ENCODE data around the gene TBL3. TPM values are rescaled to one million over a fixed set of nuclear protein-coding genes. Genes with fewer than 3 reads are reported as not detected.
A peak's percentile ranks its signal among the peaks of the same experiment; 100 is the strongest.

The TBL3 gene
- total RNA-seq, 1 donor from 2014 or later = 24.4 TPM

DNA sequence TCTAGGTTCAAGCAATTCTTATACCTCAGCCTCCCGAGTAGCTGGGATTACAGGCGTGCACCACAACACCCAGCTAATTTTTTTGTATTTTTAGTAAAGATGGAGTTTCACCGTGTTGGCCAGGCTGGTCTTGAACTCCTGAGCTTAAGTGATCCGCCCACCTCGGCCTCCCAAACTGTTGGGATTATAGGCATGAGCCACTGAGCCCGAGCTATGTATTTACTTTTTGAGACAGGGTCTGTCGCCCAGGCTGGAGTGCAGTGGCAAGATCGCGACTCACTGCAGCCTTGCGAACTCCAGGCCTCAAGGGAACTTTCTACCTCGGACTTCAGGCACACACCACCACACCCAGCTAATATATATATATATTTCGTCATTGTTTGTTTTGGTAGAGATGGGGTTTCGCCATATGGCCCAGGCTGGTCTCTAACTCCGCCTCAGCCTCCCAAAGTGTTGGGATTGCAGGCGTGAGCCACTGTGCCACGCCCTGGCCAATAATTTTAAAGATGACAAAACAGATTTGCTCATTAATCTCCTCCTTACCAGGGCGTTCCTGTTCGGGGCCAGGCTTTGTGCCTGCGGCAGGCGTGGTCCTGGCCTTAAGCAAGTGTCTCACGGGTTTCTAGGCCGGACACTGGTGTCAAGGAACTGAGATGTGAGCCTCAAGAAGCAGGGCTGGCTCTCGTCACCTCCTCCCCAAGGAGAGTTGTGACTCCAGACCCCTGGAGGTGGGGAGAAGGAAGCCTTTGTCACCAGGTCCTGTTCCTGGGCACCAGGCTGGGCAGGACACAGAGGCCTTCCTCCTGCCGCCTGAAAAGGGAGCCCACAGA lies 43.5 kb downstream of the TBL3 start:
- H3K79me2 ChIP-seq (ENCODE audit: insufficient read depth, low read length) = peaks cover 4% of the 10 kb centered on the region
- no peak overlapping the region for H3K27ac ChIP-seq (ENCODE audit: low read depth, low read length)
- no peak overlapping the region for H3K4me3 ChIP-seq (ENCODE audit: insufficient read depth, low read depth, low read length)
- TF ChIP-seq EZH2 (IDR thresholded peaks at IDR 0.05; ENCODE audit: insufficient read depth, low read length) (no peak), CTCF (IDR thresholded peaks at IDR 0.05; ENCODE audit: insufficient read depth, low read depth, low read length) (no peak)
- H3K4me1 ChIP-seq (ENCODE audit: insufficient read depth, low read length) = peaks cover 8% of the 10 kb centered on the region
- Mint-ChIP-seq H3K27ac (ENCODE audit: unreplicated experiment) (no peak overlapping the region), H3K36me3 (ENCODE audit: low read depth, unreplicated experiment) (peaks cover 2% of the 10 kb centered on the region), H3K27me3 (ENCODE audit: low read depth, unreplicated experiment) (peaks cover 12% of the 10 kb centered on the region), H3K9me3 (ENCODE audit: unreplicated experiment) (no peaks in the 10 kb centered on the region), H3K4me1 (ENCODE audit: low read depth, unreplicated experiment) (no peaks in the 10 kb centered on the region), H3K4me3 (ENCODE audit: unreplicated experiment) (no peak overlapping the region)
- H2AFZ ChIP-seq (ENCODE audit: low read depth, low read length) = no peak overlapping the region
- no peak for DNase-seq (ENCODE audit: low read depth)
- H3K4me2 ChIP-seq (ENCODE audit: low read length) = no peak overlapping the region
- no peaks in the 10 kb centered on the region for H4K20me1 ChIP-seq (ENCODE audit: insufficient read depth, low read length)
- H3K9ac ChIP-seq (ENCODE audit: low read length) = no peak overlapping the region
- H3K27me3 ChIP-seq (ENCODE audit: insufficient read depth, low read length) = no peaks in the 10 kb centered on the region
- no peaks in the 10 kb centered on the region for H3K9me3 ChIP-seq (ENCODE audit: insufficient read depth, low read depth, low read length)
- H3K36me3 ChIP-seq (ENCODE audit: insufficient read depth, low read length) = no peaks in the 10 kb centered on the region
- no peak for FAIRE-seq

GRCh38 chr16:2015947-2016208 lies 44.0 kb downstream of the TBL3 start:
- no peak overlapping the region for H3K9ac ChIP-seq (ENCODE audit: low read length)
- no peak for FAIRE-seq
- no peak overlapping the region for H3K4me2 ChIP-seq (ENCODE audit: low read length)
- H2AFZ ChIP-seq (ENCODE audit: low read depth, low read length) = no peak overlapping the region
- Mint-ChIP-seq H3K4me3 (ENCODE audit: unreplicated experiment) (no peak overlapping the region), H3K27me3 (ENCODE audit: low read depth, unreplicated experiment) (peaks cover 15% of the 10 kb centered on the region), H3K36me3 (ENCODE audit: low read depth, unreplicated experiment) (peaks cover 2% of the 10 kb centered on the region), H3K9me3 (ENCODE audit: unreplicated experiment) (no peaks in the 10 kb centered on the region), H3K4me1 (ENCODE audit: low read depth, unreplicated experiment) (no peaks in the 10 kb centered on the region), H3K27ac (ENCODE audit: unreplicated experiment) (no peak overlapping the region)
- DNase-seq (ENCODE audit: low read depth) = no peak
- no peaks in the 10 kb centered on the region for H3K27me3 ChIP-seq (ENCODE audit: insufficient read depth, low read length)
- TF ChIP-seq CTCF (IDR thresholded peaks at IDR 0.05; ENCODE audit: insufficient read depth, low read depth, low read length) (no peak), EZH2 (IDR thresholded peaks at IDR 0.05; ENCODE audit: insufficient read depth, low read length) (no peak)
- H3K27ac ChIP-seq (ENCODE audit: low read depth, low read length) = no peak overlapping the region
- no peaks in the 10 kb centered on the region for H3K36me3 ChIP-seq (ENCODE audit: insufficient read depth, low read length)
- peaks cover 9% of the 10 kb centered on the region for H3K4me1 ChIP-seq (ENCODE audit: insufficient read depth, low read length)
- H4K20me1 ChIP-seq (ENCODE audit: insufficient read depth, low read length) = no peaks in the 10 kb centered on the region
- H3K4me3 ChIP-seq (ENCODE audit: insufficient read depth, low read depth, low read length) = no peak overlapping the region
- no peaks in the 10 kb centered on the region for H3K9me3 ChIP-seq (ENCODE audit: insufficient read depth, low read depth, low read length)
- no peaks in the 10 kb centered on the region for H3K79me2 ChIP-seq (ENCODE audit: insufficient read depth, low read length)

- Histone ChIP-seq H3K9ac (ENCODE audit: low read length) (no peak overlapping the region), H3K9me3 (ENCODE audit: insufficient read depth, low read depth, low read length) (no peaks in the 10 kb centered on the region), H3K79me2 (ENCODE audit: insufficient read depth, low read length) (no peaks in the 10 kb centered on the region), H3K36me3 (ENCODE audit: insufficient read depth, low read length) (no peaks in the 10 kb centered on the region), H3K4me3 (ENCODE audit: insufficient read depth, low read depth, low read length) (no peak overlapping the region), H3K4me2 (ENCODE audit: low read length) (no peak overlapping the region), H3K27me3 (ENCODE audit: insufficient read depth, low read length) (no peaks in the 10 kb centered on the region), H4K20me1 (ENCODE audit: insufficient read depth, low read length) (no peaks in the 10 kb centered on the region), H3K4me1 (ENCODE audit: insufficient read depth, low read length) (peaks cover 9% of the 10 kb centered on the region), H3K27ac (ENCODE audit: low read depth, low read length) (no peak overlapping the region), H2AFZ (ENCODE audit: low read depth, low read length) (no peak overlapping the region)
- H3K9me3 Mint-ChIP-seq (ENCODE audit: unreplicated experiment) = no peaks in the 10 kb centered on the region
- H3K27me3 Mint-ChIP-seq (ENCODE audit: low read depth, unreplicated experiment) = peaks cover 17% of the 10 kb centered on the region
- DNase-seq (ENCODE audit: low read depth) (no peak), FAIRE-seq (no peak)
- H3K4me1 Mint-ChIP-seq (ENCODE audit: low read depth, unreplicated experiment) = no peaks in the 10 kb centered on the region
- no peak overlapping the region for H3K4me3 Mint-ChIP-seq (ENCODE audit: unreplicated experiment)
- TF ChIP-seq EZH2 (IDR thresholded peaks at IDR 0.05; ENCODE audit: insufficient read depth, low read length) = no peak
- TF ChIP-seq CTCF (IDR thresholded peaks at IDR 0.05; ENCODE audit: insufficient read depth, low read depth, low read length) = peak; percentile 32
- no peak overlapping the region for H3K27ac Mint-ChIP-seq (ENCODE audit: unreplicated experiment)
- H3K36me3 Mint-ChIP-seq (ENCODE audit: low read depth, unreplicated experiment) = peaks cover 2% of the 10 kb centered on the region
Measured at GRCh38 chr16:2016407-2016922, 44.6 kb downstream of the TBL3 start.
